Neuronal stem cell (in vitro differentiated cells): Measurements from ENCODE around the gene TAGLN2.

ENCODE experiments used
- DNase-seq: peaks from one replicate; pipeline ENCODE4 v3.0.0-alpha.2; 2013; ENCODE audit warnings: low spot score
- H2AFZ ChIP-seq: one replicate; pipeline ENCODE4 v1.6.1; 2013; ENCODE audit warnings: mild to moderate bottlenecking, low read length, inconsistent platforms
- H2AK5ac ChIP-seq: 2 replicates; pipeline ENCODE4 v1.6.1; 2013; ENCODE audit warnings: low read depth, mild to moderate bottlenecking, inconsistent platforms, low read length, moderate library complexity, mixed read lengths
- H2BK120ac ChIP-seq: 2 replicates; pipeline ENCODE4 v1.6.1; 2013; ENCODE audit warnings: low read depth, mild to moderate bottlenecking, inconsistent platforms, low read length, moderate library complexity, mixed read lengths
- H2BK12ac ChIP-seq: one replicate; pipeline ENCODE4 v1.6.1; 2013; ENCODE audit warnings: low read length, inconsistent platforms
- H2BK15ac ChIP-seq: 2 replicates; pipeline ENCODE4 v1.6.1; 2013; ENCODE audit warnings: mild to moderate bottlenecking, low read length, inconsistent platforms, mixed read lengths
- H2BK5ac ChIP-seq: one replicate; pipeline ENCODE4 v1.6.1; 2013; ENCODE audit warnings: inconsistent platforms, mild to moderate bottlenecking, low read length, moderate library complexity
- H3K14ac ChIP-seq: one replicate; pipeline ENCODE4 v1.6.1; 2013; ENCODE audit warnings: low read length, inconsistent platforms
- H3K18ac ChIP-seq: 2 replicates; pipeline ENCODE4 v1.6.1; 2013; ENCODE audit warnings: low read length, inconsistent platforms
- H3K23ac ChIP-seq: 2 replicates; pipeline ENCODE4 v1.6.1; 2013; ENCODE audit warnings: low read depth, mild to moderate bottlenecking, mixed read lengths, low read length, inconsistent platforms; ENCODE audit not compliant: poor library complexity
- H3K27ac ChIP-seq: replicated peaks from 3 replicates; pipeline ENCODE4 v1.5.1; 2013; ENCODE audit warnings: low read length, inconsistent platforms
- H3K27me3 ChIP-seq, 3 experiments: 2 replicates each; pipeline ENCODE4 v1.6.1; 2013; ENCODE audit warnings: low read length in 3 of 3, mild to moderate bottlenecking in 2 of 3, inconsistent platforms in 1 of 3, low read depth in 1 of 3, mixed read lengths in 1 of 3, moderate library complexity in 1 of 3; ENCODE audit not compliant: control insufficient read depth in 3 of 3, insufficient read depth in 3 of 3
- H3K36me3 ChIP-seq, 2 donors: replicated peaks in 1 of 2; 2 replicates each; pipeline ENCODE4 v1.6.1; 2013; ENCODE audit warnings: low read length in 2 of 2; ENCODE audit not compliant: control insufficient read depth in 2 of 2, insufficient read depth in 2 of 2
- H3K4ac ChIP-seq: 2 replicates; pipeline ENCODE4 v1.6.1; 2013; ENCODE audit warnings: inconsistent platforms, mild to moderate bottlenecking, low read length, moderate library complexity
- H3K4me1 ChIP-seq, 2 donors: 1 replicate in 1 of 2; 2 replicates in 1 of 2; pipeline ENCODE4 v1.6.1; 2013; ENCODE audit warnings: low read length in 2 of 2, low read depth in 1 of 2; ENCODE audit not compliant: control insufficient read depth in 2 of 2, insufficient read depth in 1 of 2
- H3K4me2 ChIP-seq: one replicate; pipeline ENCODE4 v1.6.1; 2013; ENCODE audit warnings: mild to moderate bottlenecking, low read length, inconsistent platforms; ENCODE audit not compliant: insufficient read depth, poor library complexity, severe bottlenecking
- H3K4me3 ChIP-seq, 2 donors: 2 replicates each; pipeline ENCODE4 v1.5.1; 2013; ENCODE audit warnings: low read length in 2 of 2, mild to moderate bottlenecking in 2 of 2, inconsistent platforms in 1 of 2, moderate library complexity in 1 of 2
- H3K79me1 ChIP-seq: one replicate; pipeline ENCODE4 v1.6.1; 2013; ENCODE audit warnings: low read depth, mild to moderate bottlenecking, inconsistent platforms, low read length, moderate library complexity
- H3K9ac ChIP-seq: one replicate; pipeline ENCODE4 v1.6.1; 2013; ENCODE audit warnings: mild to moderate bottlenecking, low read depth, low read length, inconsistent platforms; ENCODE audit not compliant: poor library complexity
- H3K9me3 ChIP-seq, 2 donors: replicated peaks in 1 of 2; 2 replicates each; pipeline versions ENCODE3 to v1.6.1; 2013; ENCODE audit warnings: low read length in 2 of 2, mild to moderate bottlenecking in 2 of 2, inconsistent platforms in 1 of 2, low read depth in 1 of 2, mixed read lengths in 1 of 2, moderate library complexity in 1 of 2; ENCODE audit not compliant: control insufficient read depth in 2 of 2, insufficient read depth in 1 of 2
- H4K8ac ChIP-seq: one replicate; pipeline ENCODE4 v1.6.1; 2013; ENCODE audit warnings: low read depth, mild to moderate bottlenecking, inconsistent platforms, low read length, moderate library complexity
- H4K91ac ChIP-seq: one replicate; pipeline ENCODE4 v1.6.1; 2013; ENCODE audit warnings: low read length, low read depth, mild to moderate bottlenecking, inconsistent platforms; ENCODE audit not compliant: poor library complexity
- WGBS, 2 donors: extraction: QIAGEN DNeasy Blood & Tissue Kit; methylation state at CpG; one replicate each; pipeline ENCODE4 v1.1.7; 2013; ENCODE audit warnings: missing lambda C conversion rate in 2 of 2, mixed read lengths in 1 of 2; ENCODE audit not compliant: insufficient read length in 2 of 2, insufficient replicate concordance in 1 of 2; ENCODE audit errors: extremely low coverage in 2 of 2; 5-methylcytosine and 5-hydroxymethylcytosine counted together

TAGLN2 gene

DNA sequence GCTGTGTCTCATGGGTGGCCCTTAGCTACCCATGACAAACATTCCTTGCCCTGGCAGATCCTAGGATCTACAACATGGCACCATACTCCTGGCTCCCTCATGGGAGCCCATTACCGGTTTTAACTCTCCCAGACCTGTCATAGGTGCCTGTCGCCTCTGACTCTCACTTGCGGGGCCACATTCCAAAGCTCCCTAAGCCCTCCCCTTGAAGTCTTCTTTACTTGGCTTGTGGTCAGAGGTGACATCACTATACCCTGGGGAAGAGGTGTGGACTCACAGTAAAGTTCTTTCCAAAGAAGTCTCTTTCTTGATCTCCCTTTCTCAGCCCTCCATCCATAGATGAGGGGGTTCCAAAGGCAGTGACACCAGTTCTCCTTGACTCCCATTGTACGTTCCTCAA lies 34.1 kb upstream of the TAGLN2 start:
- Histone ChIP-seq H4K91ac (no peak overlapping the region), H3K27ac (no peak overlapping the region), H2AFZ (no peak overlapping the region), H3K79me1 (no peaks in the 10 kb centered on the region), H3K9me3 (no peaks in the 10 kb centered on the region), H2BK5ac (no peak overlapping the region), H3K27me3 (peaks cover 0 to 28% (median 0%) of the 10 kb centered on the region in 3 experiments), H2AK5ac (peak overlapping the region; percentile 7), H4K8ac (no peak overlapping the region), H3K18ac (no peak overlapping the region), H3K4me3 (no peak overlapping the region), H2BK15ac (no peak overlapping the region), H3K14ac (no peak overlapping the region), H2BK12ac (no peak overlapping the region), H3K4ac (no peak overlapping the region), H3K4me1 (peaks cover 0 to 6% of the 10 kb centered on the region in 2 donors), H3K4me2 (no peak overlapping the region), H3K23ac (no peak overlapping the region), H3K9ac (no peak overlapping the region), H2BK120ac (no peak overlapping the region), H3K36me3 (no peaks in the 10 kb centered on the region)
- no CpG with 5 or more reads among the region's 4 CpGs for WGBS, 2 donors
- DNase-seq, result no peak

DNA sequence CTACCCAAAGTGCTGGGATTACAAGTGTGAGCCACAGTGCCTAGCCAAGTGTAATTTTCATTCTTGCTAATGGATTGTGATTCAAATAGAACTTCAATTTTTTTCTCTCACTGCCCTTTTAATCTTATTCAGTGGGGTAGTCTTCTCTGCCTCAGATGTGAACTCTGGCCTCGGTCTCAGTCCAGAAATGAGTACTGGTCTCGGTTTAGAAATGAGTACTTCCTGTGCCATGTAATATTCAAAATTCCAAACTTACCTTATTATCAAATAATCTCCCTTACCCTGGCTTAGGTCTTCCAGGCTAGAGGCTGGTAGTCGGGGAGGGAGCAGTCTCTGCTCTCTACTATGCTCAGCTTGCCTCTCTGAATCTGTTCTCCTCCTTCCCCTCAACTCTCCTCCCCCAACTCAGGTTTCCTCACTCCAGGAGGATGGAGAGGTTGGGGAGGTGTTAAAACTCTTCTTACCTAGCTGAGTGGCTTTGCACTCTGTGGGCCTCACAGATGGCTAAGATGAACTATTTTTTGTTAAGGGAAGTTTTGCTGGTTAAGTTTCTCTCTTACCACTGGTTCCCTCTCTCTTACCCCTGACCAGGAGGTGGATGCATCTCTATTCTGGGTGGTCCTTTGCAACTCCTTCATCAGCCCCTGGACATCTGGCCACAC lies 33.5 kb upstream of the TAGLN2 start:
- Histone ChIP-seq H2BK5ac (no peak overlapping the region), H3K4me1 (peaks cover 0 to 2% of the 10 kb centered on the region in 2 donors), H3K27ac (no peak overlapping the region), H3K4me2 (no peak overlapping the region), H3K79me1 (no peaks in the 10 kb centered on the region), H4K91ac (no peak overlapping the region), H3K4ac (no peak overlapping the region), H4K8ac (no peak overlapping the region), H2BK15ac (no peak overlapping the region), H2BK12ac (no peak overlapping the region), H2AFZ (no peak overlapping the region), H3K9ac (no peak overlapping the region), H3K23ac (no peak overlapping the region), H3K4me3 (no peak overlapping the region), H2BK120ac (no peak overlapping the region), H3K9me3 (no peaks in the 10 kb centered on the region), H3K14ac (no peak overlapping the region), H3K27me3 (peaks cover 0 to 29% (median 0%) of the 10 kb centered on the region in 3 experiments), H3K36me3 (no peaks in the 10 kb centered on the region), H3K18ac (no peak overlapping the region), H2AK5ac (no peak overlapping the region)
- WGBS, 2 donors, result no CpG with 5 or more reads among the region's 3 CpGs
- no peak for DNase-seq

DNA sequence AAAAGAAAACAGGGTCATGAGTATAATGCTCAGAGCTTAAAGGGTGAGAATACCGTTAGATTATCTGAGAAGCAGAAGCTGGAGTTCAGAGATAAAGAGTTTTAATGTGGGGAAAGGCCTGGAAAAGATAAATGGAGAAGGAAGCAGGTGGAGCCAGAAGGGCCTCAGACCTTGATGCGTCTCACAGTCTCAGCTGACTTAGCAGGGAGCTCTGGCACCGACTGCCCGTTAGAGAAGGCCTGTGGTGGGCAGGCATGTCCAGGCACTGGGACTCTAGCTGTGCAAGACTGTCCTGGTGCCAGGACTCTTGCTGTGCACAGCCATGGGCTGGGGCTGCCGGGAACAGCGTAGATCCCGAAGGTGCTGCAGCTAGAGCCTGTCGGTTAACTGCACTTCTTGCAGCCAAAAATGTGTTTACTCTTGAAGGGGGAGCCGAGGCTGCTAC lies 32.5 kb upstream of the TAGLN2 start:
- peak overlapping the region; percentile 63 for H3K9ac ChIP-seq
- no peak overlapping the region for H4K91ac ChIP-seq
- no peak overlapping the region for H3K4ac ChIP-seq
- H2BK15ac ChIP-seq, result no peak overlapping the region
- no peak overlapping the region for H2BK5ac ChIP-seq
- H3K79me1 ChIP-seq, result no peaks in the 10 kb centered on the region
- H3K36me3 ChIP-seq, result no peaks in the 10 kb centered on the region
- no peak overlapping the region for H3K4me3 ChIP-seq
- H3K18ac ChIP-seq, result peak overlapping the region; percentile 70
- H2AK5ac ChIP-seq, result no peak overlapping the region
- no peak for DNase-seq
- H2BK120ac ChIP-seq, result no peak overlapping the region
- no peak overlapping the region for H3K27ac ChIP-seq
- H3K27me3 ChIP-seq, result peaks cover 0 to 34% (median 0%) of the 10 kb centered on the region in 3 experiments
- H2BK12ac ChIP-seq, result no peak overlapping the region
- H4K8ac ChIP-seq, result no peak overlapping the region
- no peaks in the 10 kb centered on the region for H3K4me1 ChIP-seq
- no peak overlapping the region for H3K23ac ChIP-seq
- no peak overlapping the region for H3K14ac ChIP-seq
- no peak overlapping the region for H3K4me2 ChIP-seq
- no CpG with 5 or more reads among the region's 9 CpGs for WGBS, 2 donors
- H2AFZ ChIP-seq, result no peak overlapping the region
- H3K9me3 ChIP-seq, result no peaks in the 10 kb centered on the region

DNA sequence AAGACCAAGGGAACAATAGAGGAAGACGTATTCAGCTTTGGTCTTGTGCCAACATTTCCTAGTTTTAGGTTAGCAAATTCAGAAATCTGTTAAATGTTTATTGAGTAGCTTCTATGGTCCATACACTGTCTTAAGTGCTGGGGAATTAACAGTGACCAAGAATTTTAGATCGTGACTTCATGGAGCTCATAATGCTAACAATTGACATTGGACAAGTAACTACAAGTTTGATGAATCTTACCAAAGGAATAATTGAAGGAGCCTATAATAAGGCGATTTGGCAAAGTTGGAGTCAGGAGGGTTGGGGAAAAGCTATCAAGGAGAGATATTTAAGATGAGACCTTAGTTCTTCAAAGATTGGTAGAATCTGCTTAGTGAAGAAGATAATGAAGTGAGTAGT lies 30.1 kb upstream of the TAGLN2 start:
- no peak overlapping the region for H3K4me3 ChIP-seq
- DNase-seq, result no peak
- H3K14ac ChIP-seq, result no peak overlapping the region
- no CpG with 5 or more reads among the region's 3 CpGs for WGBS, 2 donors
- H2AFZ ChIP-seq, result no peak overlapping the region
- no peaks in the 10 kb centered on the region for H3K9me3 ChIP-seq
- H4K8ac ChIP-seq, result no peak overlapping the region
- no peaks in the 10 kb centered on the region for H3K79me1 ChIP-seq
- H3K23ac ChIP-seq, result no peak overlapping the region
- no peak overlapping the region for H3K9ac ChIP-seq
- H2BK120ac ChIP-seq, result no peak overlapping the region
- H4K91ac ChIP-seq, result no peak overlapping the region
- H3K27me3 ChIP-seq, result peaks cover 0 to 53% (median 0%) of the 10 kb centered on the region in 3 experiments
- H3K36me3 ChIP-seq, result no peaks in the 10 kb centered on the region
- H2BK5ac ChIP-seq, result no peak overlapping the region
- H2AK5ac ChIP-seq, result no peak overlapping the region
- no peaks in the 10 kb centered on the region for H3K4me1 ChIP-seq
- no peak overlapping the region for H3K4me2 ChIP-seq
- H2BK12ac ChIP-seq, result no peak overlapping the region
- H2BK15ac ChIP-seq, result no peak overlapping the region
- H3K18ac ChIP-seq, result no peak overlapping the region
- H3K27ac ChIP-seq, result no peak overlapping the region
- no peak overlapping the region for H3K4ac ChIP-seq
